Mesothelial cell of epicardium (in vitro differentiated cells): ENCODE data around the gene SOCS2. TPM values are rescaled to one million over a fixed set of nuclear protein-coding genes. Genes with fewer than 3 reads are reported as not detected.

Experiments
- DNase-seq, 2 experiments: peaks; one replicate each; pipeline ENCODE4 v3.0.0; 2021; ENCODE audit warnings: low spot score in 2 of 2; ENCODE audit not compliant: unreplicated experiment in 2 of 2
- H3K27ac Mint-ChIP-seq: 2 replicates; pipeline ENCODE4 v1.8.0; 2021; ENCODE audit warnings: mixed read lengths
- H3K27me3 Mint-ChIP-seq: 2 replicates; pipeline ENCODE4 v1.8.0; 2021; ENCODE audit warnings: low read depth, mixed read lengths
- H3K36me3 Mint-ChIP-seq: 2 replicates; pipeline ENCODE4 v1.8.0; 2021; ENCODE audit warnings: mixed read lengths
- H3K4me1 Mint-ChIP-seq: 2 replicates; pipeline ENCODE4 v1.8.0; 2021; ENCODE audit warnings: mixed read lengths
- H3K4me3 Mint-ChIP-seq: 2 replicates; pipeline ENCODE4 v1.8.0; 2021; ENCODE audit warnings: mild to moderate bottlenecking, moderate library complexity, mixed read lengths
- H3K9me3 Mint-ChIP-seq: 2 replicates; pipeline ENCODE4 v1.8.0; 2021; ENCODE audit warnings: mixed read lengths
- CTCF ChIP-seq: fragments of 200-600 bp; sonication (generic); IDR thresholded peaks from one replicate; pipeline ENCODE4 v1.5.0; 2021; ENCODE audit warnings: antibody characterized with exemption; ENCODE audit not compliant: unreplicated experiment
- total RNA-seq: library from RNA; stranded (reverse); gene quantifications from 3 replicates; pipeline ENCODE4 v1.2.1, GENCODE V29; 2021

The SOCS2 gene
- total RNA-seq, 1 donor from 2014 or later = 11.8 TPM

GRCh38 chr12:93609281-93610192 is 37.1 kb downstream of the SOCS2 start:
- Mint-ChIP-seq H3K36me3 (no peaks in the 10 kb centered on the region), H3K27me3 (peaks cover 2% of the 10 kb centered on the region), H3K9me3 (no peaks in the 10 kb centered on the region), H3K4me3 (no peak overlapping the region), H3K27ac (no peak overlapping the region), H3K4me1 (peaks cover 5% of the 10 kb centered on the region)
- no peak for DNase-seq
- TF ChIP-seq CTCF = no peak

- Mint-ChIP-seq H3K4me3 (no peak overlapping the region), H3K36me3 (no peaks in the 10 kb centered on the region), H3K4me1 (peaks cover 5% of the 10 kb centered on the region), H3K27me3 (peaks cover 2% of the 10 kb centered on the region), H3K9me3 (no peaks in the 10 kb centered on the region), H3K27ac (no peak overlapping the region)
- no peak for TF ChIP-seq CTCF
- DNase-seq = no peak
Measured at GRCh38 chr12:93612776-93613175, 40.3 kb downstream of the SOCS2 start.

- no peaks in the 10 kb centered on the region for H3K9me3 Mint-ChIP-seq
- H3K27me3 Mint-ChIP-seq = peaks cover 2% of the 10 kb centered on the region
- no peak overlapping the region for H3K27ac Mint-ChIP-seq
- no peak for DNase-seq
- H3K36me3 Mint-ChIP-seq = no peaks in the 10 kb centered on the region
- H3K4me1 Mint-ChIP-seq = peaks cover 5% of the 10 kb centered on the region
- no peak for TF ChIP-seq CTCF
- no peak overlapping the region for H3K4me3 Mint-ChIP-seq
Measured at GRCh38 chr12:93614917-93615596, 42.6 kb downstream of the SOCS2 start.

- H3K27ac Mint-ChIP-seq = no peak overlapping the region
- no peaks in the 10 kb centered on the region for H3K9me3 Mint-ChIP-seq
- no peak overlapping the region for H3K4me3 Mint-ChIP-seq
- DNase-seq = no peak
- H3K4me1 Mint-ChIP-seq = peaks cover 5% of the 10 kb centered on the region
- H3K27me3 Mint-ChIP-seq = peaks cover 2% of the 10 kb centered on the region
- TF ChIP-seq CTCF = no peak
- H3K36me3 Mint-ChIP-seq = no peaks in the 10 kb centered on the region
Measured at GRCh38 chr12:93616584-93617101, 44.2 kb downstream of the SOCS2 start.

GRCh38 chr12:93618891-93619410 is 46.5 kb downstream of the SOCS2 start:
- no peak for TF ChIP-seq CTCF
- H3K9me3 Mint-ChIP-seq = no peaks in the 10 kb centered on the region
- no peaks in the 10 kb centered on the region for H3K36me3 Mint-ChIP-seq
- no peak overlapping the region for H3K4me3 Mint-ChIP-seq
- no peak for DNase-seq
- no peaks in the 10 kb centered on the region for H3K27me3 Mint-ChIP-seq
- H3K27ac Mint-ChIP-seq = no peak overlapping the region
- no peaks in the 10 kb centered on the region for H3K4me1 Mint-ChIP-seq
